ENCODE measurements around the gene NACC2.

Gene NACC2

GRCh38 chr9:135994501-135995192, 100.4 kb downstream of the NACC2 start:
- no peak for DNase-seq (ENCODE audit: low spot score)

- DNase-seq (ENCODE audit: low spot score) = no peak
Measured at GRCh38 chr9:135993765-135994500, 101.2 kb downstream of the NACC2 start.

- no peak for DNase-seq (ENCODE audit: low spot score)
Measured at GRCh38 chr9:135993409-135993742, 101.7 kb downstream of the NACC2 start.

DNA sequence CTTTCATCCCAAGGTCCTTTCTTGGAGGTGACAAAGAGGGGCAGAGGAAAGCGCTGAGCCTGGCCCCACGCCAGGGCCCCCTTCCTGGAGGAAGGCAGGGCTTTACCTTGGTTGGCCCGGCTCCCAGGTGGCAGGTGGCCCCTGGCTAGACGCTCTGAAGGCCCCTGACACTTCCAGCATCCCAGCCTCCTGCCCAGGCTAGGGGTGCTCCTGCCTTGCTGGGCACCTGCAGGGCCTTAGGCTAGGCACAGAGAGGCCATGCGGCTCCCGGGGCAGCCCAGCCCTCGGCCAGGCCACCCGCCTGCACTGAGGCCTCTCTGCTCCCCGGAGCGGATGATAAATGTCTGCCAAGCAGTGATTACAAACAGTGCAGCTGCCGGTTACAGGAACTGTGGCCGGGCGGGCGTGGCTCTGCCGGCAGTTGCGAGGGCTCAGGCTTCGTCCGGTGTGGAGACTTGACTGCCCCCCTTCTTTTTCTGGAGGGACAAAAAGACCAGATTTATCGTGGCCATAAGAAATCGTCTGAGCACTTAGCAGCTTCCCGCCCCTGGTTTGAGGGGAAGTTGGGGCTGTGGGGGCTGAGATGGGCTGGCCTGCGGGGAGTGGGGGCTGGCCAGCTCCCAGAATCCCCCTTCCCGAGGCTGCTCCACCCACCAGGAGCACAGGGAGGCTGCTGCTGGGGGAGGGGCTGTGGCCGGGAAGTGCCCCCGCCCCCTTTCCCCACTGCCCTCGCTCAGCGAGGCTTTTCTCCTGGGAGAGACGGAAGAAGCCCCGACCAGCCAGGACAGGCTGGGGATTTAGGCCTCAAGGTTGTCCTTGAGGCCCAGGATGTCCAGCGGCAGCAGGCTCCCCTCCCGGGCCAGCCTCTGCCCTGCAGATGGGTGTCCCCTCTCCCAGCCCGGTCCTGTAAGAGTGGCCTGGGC, 102.3 kb downstream of the NACC2 start:
- DNase-seq (ENCODE audit: low spot score) = peak; percentile 73

GRCh38 chr9:135991771-135992170, 103.3 kb downstream of the NACC2 start:
- DNase-seq (ENCODE audit: low spot score) = no peak

DNA sequence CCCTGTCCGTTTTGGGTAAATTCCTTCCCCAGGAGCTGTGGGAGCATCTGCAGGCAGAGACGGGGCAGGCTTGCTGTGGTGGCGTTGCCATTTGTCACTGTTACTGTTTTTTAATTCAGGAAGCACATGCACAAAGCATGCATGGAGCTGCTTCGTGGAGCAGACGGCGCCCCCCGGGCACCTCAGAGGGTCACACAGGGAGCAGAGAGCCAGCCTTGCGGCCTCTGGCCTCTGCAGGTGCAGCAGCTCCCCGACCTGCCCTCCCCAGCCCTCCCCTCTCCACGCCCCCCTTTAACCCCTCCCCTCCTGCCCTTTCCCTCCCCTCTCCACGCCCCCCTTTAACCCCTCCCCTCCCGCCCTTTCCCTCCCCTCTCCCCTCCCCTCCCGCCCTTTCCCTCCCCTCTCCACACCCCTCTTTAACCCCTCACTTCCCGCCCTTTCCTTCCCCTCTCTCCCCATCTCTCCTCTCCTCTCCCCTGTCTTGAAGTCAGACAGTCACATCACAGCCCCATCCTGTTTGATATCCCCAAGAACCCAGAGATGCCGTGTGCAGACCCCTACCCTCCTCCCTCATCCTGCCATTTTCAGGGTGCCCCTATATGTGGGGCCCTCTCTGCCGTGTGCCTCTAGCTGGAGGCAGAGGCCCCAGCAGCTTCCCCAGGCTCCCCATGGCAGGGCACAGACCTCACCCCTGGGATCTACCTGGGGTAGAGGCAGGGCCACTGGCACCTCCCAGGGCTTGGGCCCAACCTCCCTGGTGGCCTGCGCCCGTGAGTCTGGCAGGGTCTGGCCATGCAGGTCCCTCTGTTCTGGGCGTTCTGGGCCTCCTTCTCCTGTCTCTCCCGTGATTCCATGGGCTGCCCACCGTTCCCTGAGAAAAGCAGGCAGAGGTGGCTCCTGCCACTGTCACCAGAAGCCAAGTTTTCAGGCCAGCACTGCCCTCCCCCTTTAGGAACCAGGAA, 104.3 kb downstream of the NACC2 start:
- DNase-seq (ENCODE audit: low spot score) = no peak

- no peak for DNase-seq (ENCODE audit: low spot score)
Measured at GRCh38 chr9:135989722-135990467, 105.2 kb downstream of the NACC2 start.

- no peak for DNase-seq (ENCODE audit: low spot score)
Measured at GRCh38 chr9:135989157-135989556, 105.9 kb downstream of the NACC2 start.

DNA sequence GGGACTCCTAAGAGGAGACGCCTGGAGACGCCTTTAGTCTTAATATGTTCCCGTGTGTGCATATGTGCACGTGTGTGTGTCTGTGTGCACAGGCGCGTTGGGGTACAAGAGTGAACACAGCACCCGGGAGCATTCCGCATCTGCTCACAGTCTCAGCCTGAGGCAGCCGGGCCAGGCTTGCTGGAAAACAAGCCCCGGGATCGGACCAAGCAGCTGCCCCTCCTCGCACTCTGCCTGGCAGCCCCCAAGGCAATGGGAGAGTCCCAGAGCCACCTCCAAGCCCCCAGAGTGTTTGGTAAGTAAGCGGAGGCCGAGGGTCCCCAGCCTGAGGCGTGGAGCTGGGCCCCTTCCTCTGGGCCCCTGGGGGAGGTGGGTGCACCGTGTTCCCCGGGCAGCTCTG, 106.6 kb downstream of the NACC2 start:
- DNase-seq (ENCODE audit: low spot score) = no peak

GRCh38 chr9:135987838-135988404, 107.2 kb downstream of the NACC2 start:
- no peak for DNase-seq (ENCODE audit: low spot score)

DNA sequence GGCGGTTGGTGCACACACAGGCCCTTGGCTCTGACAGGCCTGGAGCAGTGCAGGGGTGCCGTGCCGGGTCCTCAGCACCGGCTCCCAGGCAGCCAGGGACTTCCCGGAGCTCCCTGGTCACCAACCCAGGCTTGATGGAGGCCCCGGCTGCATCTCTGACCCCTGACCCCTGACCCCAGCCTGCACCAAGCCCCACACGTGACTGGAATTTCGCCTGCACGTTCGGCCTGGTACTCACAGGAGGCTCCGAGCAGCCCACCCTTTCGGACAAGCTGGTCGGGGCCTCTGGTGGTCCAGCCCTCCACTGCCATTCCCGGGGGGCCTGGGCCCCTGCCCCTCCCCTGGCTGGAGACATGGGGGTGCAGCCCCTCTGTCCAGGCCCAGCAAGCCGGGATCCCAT, 108.5 kb downstream of the NACC2 start:
- no peak for DNase-seq (ENCODE audit: low spot score)

DNA sequence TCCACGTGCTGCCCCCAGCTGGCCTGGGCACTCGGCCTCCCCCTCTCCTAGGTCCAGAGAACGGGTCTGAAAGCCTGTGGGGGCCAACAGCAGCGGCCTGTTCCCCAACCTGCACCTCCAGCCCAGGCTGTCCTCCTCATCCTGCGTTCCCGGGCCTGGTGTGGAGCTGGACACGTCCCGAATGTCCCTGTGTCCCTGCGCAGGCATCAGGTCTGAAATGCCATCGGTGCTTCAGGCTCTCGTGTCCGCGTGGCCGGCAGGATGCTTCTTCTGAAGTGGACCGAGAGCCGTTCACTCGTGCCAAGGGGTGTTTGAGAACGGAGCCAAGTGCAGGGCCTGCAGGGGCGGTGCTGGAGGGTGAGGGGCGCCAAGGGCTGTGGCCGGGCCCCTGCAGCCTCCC, 109.2 kb downstream of the NACC2 start:
- DNase-seq (ENCODE audit: low spot score) = no peak

GRCh38 chr9:135985459-135985774, 109.7 kb downstream of the NACC2 start:
- DNase-seq (ENCODE audit: low spot score) = no peak

- DNase-seq (ENCODE audit: low spot score) = no peak
Measured at GRCh38 chr9:135984072-135984710, 110.9 kb downstream of the NACC2 start.

GRCh38 chr9:135983208-135984071, 111.6 kb downstream of the NACC2 start:
- DNase-seq (ENCODE audit: low spot score) = no peak

DNA sequence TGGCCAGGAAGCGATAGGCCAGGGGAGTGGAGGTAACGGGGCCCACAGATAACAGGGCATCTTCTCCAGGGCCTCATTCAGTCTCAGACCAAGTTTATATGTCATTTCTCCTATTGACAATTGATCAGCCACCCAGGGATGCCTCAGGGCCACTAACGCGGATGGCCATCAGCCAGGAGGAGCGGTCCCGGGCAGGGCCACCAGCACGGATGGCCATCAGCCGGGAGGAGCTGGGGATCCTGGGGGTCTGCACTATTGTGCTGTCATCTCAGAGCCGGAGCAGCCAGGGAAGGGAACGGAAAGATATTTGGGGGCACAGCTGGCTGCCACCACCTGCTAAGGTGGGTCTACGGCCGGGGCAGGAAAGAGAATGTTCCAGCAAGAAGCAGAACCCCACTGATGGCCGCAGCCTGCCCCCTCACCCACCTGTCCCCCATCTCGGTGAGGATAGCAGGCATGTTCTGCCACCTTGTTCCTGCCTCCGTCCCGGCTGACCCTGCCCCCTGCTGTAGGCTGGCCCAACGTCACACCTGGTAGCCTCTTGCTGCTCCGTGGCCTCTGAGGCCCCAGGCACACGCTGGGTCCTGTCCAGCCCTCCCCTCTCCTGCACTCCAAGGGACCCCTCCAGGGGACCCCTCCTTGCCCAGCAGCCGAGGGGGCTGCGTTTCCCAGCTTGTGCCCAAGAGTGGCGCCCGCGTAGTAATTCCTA, 112.4 kb downstream of the NACC2 start:
- no peak for DNase-seq (ENCODE audit: low spot score)

GRCh38 chr9:135980926-135981630, 114.0 kb downstream of the NACC2 start:
- DNase-seq (ENCODE audit: low spot score) = no peak

Data from HuH-7.5 (cell line).